ENCODE results near the gene C11orf91.

- no peak for TF ChIP-seq CTCF (IDR thresholded peaks at IDR 0.05; ENCODE audit: insufficient read depth, low read length, poor library complexity, severe bottlenecking)
- TF ChIP-seq EZH2phosphoT487 (conservative IDR thresholded peaks at IDR 0.05; ENCODE audit: low read length): no peak
These were observed 1.0 kb downstream of the C11orf91 start for GRCh38 chr11:33699515-33700062.

All from SU-DHL-6 (cell line).